ENCODE data around the gene OVCH1.

OVCH1 gene

GRCh38 chr12:29497588-29497987 is at the start of gene OVCH1:
Gene OVCH1, minus strand, starts transcription at chr12:29497686. Its CDS starts 0 bp downstream, at chr12:29497686.
- DNase-seq = no peak

- no peak for DNase-seq
Observed at GRCh38 chr12:29547151-29547632, 49.7 kb upstream of the OVCH1 start.

GRCh38 chr12:29546000-29546399 is 48.5 kb upstream of the OVCH1 start:
- no peak for DNase-seq

- DNase-seq = no peak
Observed at GRCh38 chr12:29545102-29545467, 47.6 kb upstream of the OVCH1 start.

GRCh38 chr12:29544428-29545101 is 47.1 kb upstream of the OVCH1 start:
- no peak for DNase-seq

- DNase-seq = no peak
Observed at GRCh38 chr12:29543036-29543435, 45.5 kb upstream of the OVCH1 start.

GRCh38 chr12:29537298-29537697 is 39.8 kb upstream of the OVCH1 start:
- no peak for DNase-seq

- DNase-seq = no peak
Observed at GRCh38 chr12:29534935-29535334, 37.4 kb upstream of the OVCH1 start.

GRCh38 chr12:29533815-29534489 is 36.5 kb upstream of the OVCH1 start:
- no peak for DNase-seq

- no peak for DNase-seq
Observed at GRCh38 chr12:29531471-29531870, 34.0 kb upstream of the OVCH1 start.

GRCh38 chr12:29530436-29530835 is 33.0 kb upstream of the OVCH1 start:
- DNase-seq = no peak

- no peak for DNase-seq
Observed at GRCh38 chr12:29528161-29528560, 30.7 kb upstream of the OVCH1 start.

- no peak for DNase-seq
Observed at GRCh38 chr12:29521951-29522350, 24.5 kb upstream of the OVCH1 start.

GRCh38 chr12:29519585-29520182 is 22.2 kb upstream of the OVCH1 start:
- peak; percentile 57 for DNase-seq

- DNase-seq = no peak
Observed at GRCh38 chr12:29518407-29518806, 20.9 kb upstream of the OVCH1 start.

- no peak for DNase-seq
Observed at GRCh38 chr12:29517264-29517663, 19.8 kb upstream of the OVCH1 start.

GRCh38 chr12:29516431-29516875 is 19.0 kb upstream of the OVCH1 start:
- DNase-seq = no peak

- no peak for DNase-seq
Observed at GRCh38 chr12:29510591-29511185, 13.2 kb upstream of the OVCH1 start.

GRCh38 chr12:29509503-29509902 is 12.0 kb upstream of the OVCH1 start:
- DNase-seq = no peak

GRCh38 chr12:29508949-29509348 is 11.5 kb upstream of the OVCH1 start:
- DNase-seq = no peak

- no peak for DNase-seq
Observed at GRCh38 chr12:29505122-29505521, 7.6 kb upstream of the OVCH1 start.

- no peak for DNase-seq
Observed at GRCh38 chr12:29503283-29503682, 5.8 kb upstream of the OVCH1 start.

GRCh38 chr12:29499235-29499634 is 1.7 kb upstream of the OVCH1 start:
- no peak for DNase-seq

GRCh38 chr12:29492891-29493290 is 4.6 kb downstream of the OVCH1 start:
- no peak for DNase-seq

Data from NCI-H1694 (cell line).